ENCODE results near the gene IRGC. TPM values are rescaled to one million over a fixed set of nuclear protein-coding genes. Genes with fewer than 3 reads are reported as not detected.

Gene IRGC
- total and polyA plus RNA-seq, 9 of the 15 experiments (the other 6 are each of a cell fraction or from before 2014, with no cell fraction given) = not detected

GRCh38 chr19:43711751-43712355, 4.0 kb upstream of the IRGC start (continued):
- TF ChIP-seq E2F1 (CRISPR knock-in tag; IDR thresholded peaks at IDR 0.05) (no peak), NR2C1 (IDR thresholded peaks at IDR 0.05) (no peak), NR2C1 (tag; IDR thresholded peaks at IDR 0.05) (no peak), ILK (tag; IDR thresholded peaks at IDR 0.05; ENCODE audit: borderline replicate concordance, low read depth) (no peak), BCOR (IDR thresholded peaks at IDR 0.05) (peak; percentile 41; the same call in 1 of the 2 replicates), PCBP2 (IDR thresholded peaks at IDR 0.05; ENCODE audit: low read depth, low read length, poor library complexity, severe bottlenecking) (no peak), TAF15 (IDR thresholded peaks at IDR 0.05; ENCODE audit: low read depth, low read length) (no peak), SNAPC5 (CRISPR knock-in tag; IDR thresholded peaks at IDR 0.05) (no peak), RB1 (IDR thresholded peaks at IDR 0.05; ENCODE audit: low read depth) (no peak), ZNF121 (CRISPR knock-in tag; conservative IDR thresholded peaks at IDR 0.05) (peak; percentile 98), ZNF239 (CRISPR knock-in tag; IDR thresholded peaks at IDR 0.05) (no peak), RBM25 (IDR thresholded peaks at IDR 0.05; ENCODE audit: low read depth, low read length, severe bottlenecking) (peak; percentile 53), HMGN3 (IDR thresholded peaks at IDR 0.05; ENCODE audit: borderline replicate concordance, extremely low read depth, insufficient read length, low read depth, low read length) (no peak), ZZZ3 (IDR thresholded peaks at IDR 0.05) (no peak), ZNF639 (CRISPR knock-in tag; conservative IDR thresholded peaks at IDR 0.05 in 1 of 2, IDR thresholded peaks at IDR 0.05 in 1 of 2) (no peak), ZNF324 (CRISPR knock-in tag; IDR thresholded peaks at IDR 0.05) (no peak), FOXJ3 (CRISPR knock-in tag; IDR thresholded peaks at IDR 0.05) (no peak), EP300 (IDR thresholded peaks at IDR 0.05; ENCODE audit: low read length) (no peak), RAD51 (IDR thresholded peaks at IDR 0.05; ENCODE audit: borderline replicate concordance, low read depth) (peak; percentile 69), SMARCA4 (IDR thresholded peaks at IDR 0.05) (no peak), ZNF717 (CRISPR knock-in tag; IDR thresholded peaks at IDR 0.05) (no peak), FIP1L1 (IDR thresholded peaks at IDR 0.05; ENCODE audit: low read depth, low read length, poor library complexity, severe bottlenecking) (no peak), ZNF347 (CRISPR knock-in tag; IDR thresholded peaks at IDR 0.05; ENCODE audit: low read depth) (no peak)
- TF ChIP-seq, protein P1, sequence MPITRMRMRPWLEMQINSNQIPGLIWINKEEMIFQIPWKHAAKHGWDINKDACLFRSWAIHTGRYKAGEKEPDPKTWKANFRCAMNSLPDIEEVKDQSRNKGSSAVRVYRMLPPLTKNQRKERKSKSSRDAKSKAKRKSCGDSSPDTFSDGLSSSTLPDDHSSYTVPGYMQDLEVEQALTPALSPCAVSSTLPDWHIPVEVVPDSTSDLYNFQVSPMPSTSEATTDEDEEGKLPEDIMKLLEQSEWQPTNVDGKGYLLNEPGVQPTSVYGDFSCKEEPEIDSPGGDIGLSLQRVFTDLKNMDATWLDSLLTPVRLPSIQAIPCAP (CRISPR knock-in tag; IDR thresholded peaks at IDR 0.05; ENCODE audit: borderline replicate concordance) = no peak
- TF ChIP-seq, protein P2, sequence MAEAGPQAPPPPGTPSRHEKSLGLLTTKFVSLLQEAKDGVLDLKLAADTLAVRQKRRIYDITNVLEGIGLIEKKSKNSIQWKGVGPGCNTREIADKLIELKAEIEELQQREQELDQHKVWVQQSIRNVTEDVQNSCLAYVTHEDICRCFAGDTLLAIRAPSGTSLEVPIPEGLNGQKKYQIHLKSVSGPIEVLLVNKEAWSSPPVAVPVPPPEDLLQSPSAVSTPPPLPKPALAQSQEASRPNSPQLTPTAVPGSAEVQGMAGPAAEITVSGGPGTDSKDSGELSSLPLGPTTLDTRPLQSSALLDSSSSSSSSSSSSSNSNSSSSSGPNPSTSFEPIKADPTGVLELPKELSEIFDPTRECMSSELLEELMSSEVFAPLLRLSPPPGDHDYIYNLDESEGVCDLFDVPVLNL (CRISPR knock-in tag; IDR thresholded peaks at IDR 0.05; ENCODE audit: low read depth) = no peak

Data from K562 (cell line).